Measurements from ENCODE around the gene CPNE7.
A peak's percentile ranks its signal among the peaks of the same experiment; 100 is the strongest.

Gene CPNE7

DNA sequence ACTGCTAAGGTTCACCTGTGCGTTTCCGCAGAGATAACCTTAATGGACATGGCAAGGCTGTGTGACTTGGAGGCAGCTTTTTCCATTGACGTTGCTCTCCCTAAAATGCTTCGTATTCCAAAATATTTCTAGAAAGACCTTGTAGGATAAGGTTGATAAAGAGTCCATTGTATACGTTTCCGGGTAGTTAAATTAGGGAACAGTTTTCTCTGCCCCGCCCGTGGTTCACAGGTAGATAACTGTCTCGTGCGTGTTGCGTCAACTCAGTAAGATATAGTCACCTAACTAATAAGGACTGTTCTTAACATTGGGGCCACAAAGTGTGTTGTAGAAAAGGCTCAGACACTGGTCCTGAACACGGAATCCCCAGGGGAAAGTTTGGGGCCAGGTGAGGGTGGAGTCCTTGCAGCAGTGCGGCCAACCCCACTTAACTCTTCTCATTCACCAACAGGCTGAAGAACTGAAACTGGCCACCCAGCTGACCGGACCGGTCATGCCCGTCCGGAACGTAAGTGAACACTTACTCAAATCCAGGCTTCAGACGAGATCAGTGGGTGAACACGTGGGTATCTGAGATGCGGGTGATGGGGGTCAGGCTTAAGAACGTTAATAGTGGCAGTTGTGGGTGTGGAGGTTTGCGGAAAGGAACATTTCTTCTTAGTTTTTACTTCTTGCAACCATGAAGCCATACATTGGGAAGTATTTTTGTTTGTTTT, 13.5 kb upstream of the CPNE7 start:
- H3K4me2 ChIP-seq (ENCODE audit: low read length) = peak overlapping the region; percentile 86
- H2AFZ ChIP-seq = no peak overlapping the region
- peaks cover 29% of the 10 kb centered on the region for H3K4me1 ChIP-seq
- no peaks in the 10 kb centered on the region for H3K36me3 ChIP-seq (ENCODE audit: control insufficient read depth, insufficient read depth, low read length)
- no peak overlapping the region for H3K9ac ChIP-seq
- H3K27me3 ChIP-seq (ENCODE audit: control insufficient read depth, insufficient read depth, low read length) = no peaks in the 10 kb centered on the region
- no peaks in the 10 kb centered on the region for H3K79me2 ChIP-seq
- TF ChIP-seq, protein P1, sequence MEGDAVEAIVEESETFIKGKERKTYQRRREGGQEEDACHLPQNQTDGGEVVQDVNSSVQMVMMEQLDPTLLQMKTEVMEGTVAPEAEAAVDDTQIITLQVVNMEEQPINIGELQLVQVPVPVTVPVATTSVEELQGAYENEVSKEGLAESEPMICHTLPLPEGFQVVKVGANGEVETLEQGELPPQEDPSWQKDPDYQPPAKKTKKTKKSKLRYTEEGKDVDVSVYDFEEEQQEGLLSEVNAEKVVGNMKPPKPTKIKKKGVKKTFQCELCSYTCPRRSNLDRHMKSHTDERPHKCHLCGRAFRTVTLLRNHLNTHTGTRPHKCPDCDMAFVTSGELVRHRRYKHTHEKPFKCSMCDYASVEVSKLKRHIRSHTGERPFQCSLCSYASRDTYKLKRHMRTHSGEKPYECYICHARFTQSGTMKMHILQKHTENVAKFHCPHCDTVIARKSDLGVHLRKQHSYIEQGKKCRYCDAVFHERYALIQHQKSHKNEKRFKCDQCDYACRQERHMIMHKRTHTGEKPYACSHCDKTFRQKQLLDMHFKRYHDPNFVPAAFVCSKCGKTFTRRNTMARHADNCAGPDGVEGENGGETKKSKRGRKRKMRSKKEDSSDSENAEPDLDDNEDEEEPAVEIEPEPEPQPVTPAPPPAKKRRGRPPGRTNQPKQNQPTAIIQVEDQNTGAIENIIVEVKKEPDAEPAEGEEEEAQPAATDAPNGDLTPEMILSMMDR (IDR thresholded peaks at IDR 0.05) = no peak
- H3K27ac ChIP-seq = peak overlapping the region; percentile 96
- H3K9me3 ChIP-seq (ENCODE audit: control insufficient read depth, low read length) = no peaks in the 10 kb centered on the region
- H3K4me3 ChIP-seq (ENCODE audit: low read depth, low read length) = peak overlapping the region; percentile 88

DNA sequence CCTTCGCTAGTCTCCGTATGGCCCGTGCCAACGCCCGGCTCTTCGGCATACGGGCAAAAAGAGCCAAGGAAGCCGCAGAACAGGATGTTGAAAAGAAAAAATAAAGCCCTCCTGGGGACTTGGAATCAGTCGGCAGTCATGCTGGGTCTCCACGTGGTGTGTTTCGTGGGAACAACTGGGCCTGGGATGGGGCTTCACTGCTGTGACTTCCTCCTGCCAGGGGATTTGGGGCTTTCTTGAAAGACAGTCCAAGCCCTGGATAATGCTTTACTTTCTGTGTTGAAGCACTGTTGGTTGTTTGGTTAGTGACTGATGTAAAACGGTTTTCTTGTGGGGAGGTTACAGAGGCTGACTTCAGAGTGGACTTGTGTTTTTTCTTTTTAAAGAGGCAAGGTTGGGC, 12.6 kb upstream of the CPNE7 start:
- Histone ChIP-seq H3K4me3 (ENCODE audit: low read depth, low read length) (no peak overlapping the region), H2AFZ (no peak overlapping the region), H3K9ac (no peak overlapping the region), H3K9me3 (ENCODE audit: control insufficient read depth, low read length) (no peaks in the 10 kb centered on the region), H3K4me1 (peaks cover 29% of the 10 kb centered on the region), H3K79me2 (no peaks in the 10 kb centered on the region), H3K27me3 (ENCODE audit: control insufficient read depth, insufficient read depth, low read length) (no peaks in the 10 kb centered on the region), H3K4me2 (ENCODE audit: low read length) (no peak overlapping the region), H3K27ac (no peak overlapping the region), H3K36me3 (ENCODE audit: control insufficient read depth, insufficient read depth, low read length) (no peaks in the 10 kb centered on the region)
- TF ChIP-seq, protein P1 (IDR thresholded peaks at IDR 0.05) = no peak

DNA sequence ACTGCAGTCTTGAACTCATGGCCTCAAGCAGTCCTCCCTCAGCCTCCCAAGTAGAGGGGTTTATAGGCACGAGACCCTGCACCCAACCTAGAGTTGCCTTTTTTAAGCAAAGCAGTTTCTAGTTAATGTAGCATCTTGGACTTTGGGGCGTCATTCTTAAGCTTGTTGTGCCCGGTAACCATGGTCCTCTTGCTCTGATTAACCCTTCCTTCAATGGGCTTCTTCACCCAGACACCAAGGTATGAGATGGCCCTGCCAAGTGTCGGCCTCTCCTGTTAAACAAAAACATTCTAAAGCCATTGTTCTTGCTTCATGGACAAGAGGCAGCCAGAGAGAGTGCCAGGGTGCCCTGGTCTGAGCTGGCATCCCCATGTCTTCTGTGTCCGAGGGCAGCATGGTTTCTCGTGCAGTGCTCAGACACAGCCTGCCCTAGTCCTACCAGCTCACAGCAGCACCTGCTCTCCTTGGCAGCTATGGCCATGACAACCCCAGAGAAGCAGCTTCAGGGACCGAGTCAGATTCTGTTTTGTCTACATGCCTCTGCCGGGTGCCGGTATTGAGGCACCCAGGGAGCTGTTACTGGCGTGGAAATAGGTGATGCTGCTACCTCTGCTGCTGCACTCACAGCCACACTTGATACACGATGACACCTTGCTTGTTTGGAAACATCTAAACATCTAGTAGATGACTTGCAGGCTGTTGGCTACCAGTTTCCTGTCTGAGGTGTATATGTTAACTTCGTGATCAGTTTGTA, 11.7 kb upstream of the CPNE7 start:
- no peaks in the 10 kb centered on the region for H3K9me3 ChIP-seq (ENCODE audit: control insufficient read depth, low read length)
- H3K27ac ChIP-seq = no peak overlapping the region

DNA sequence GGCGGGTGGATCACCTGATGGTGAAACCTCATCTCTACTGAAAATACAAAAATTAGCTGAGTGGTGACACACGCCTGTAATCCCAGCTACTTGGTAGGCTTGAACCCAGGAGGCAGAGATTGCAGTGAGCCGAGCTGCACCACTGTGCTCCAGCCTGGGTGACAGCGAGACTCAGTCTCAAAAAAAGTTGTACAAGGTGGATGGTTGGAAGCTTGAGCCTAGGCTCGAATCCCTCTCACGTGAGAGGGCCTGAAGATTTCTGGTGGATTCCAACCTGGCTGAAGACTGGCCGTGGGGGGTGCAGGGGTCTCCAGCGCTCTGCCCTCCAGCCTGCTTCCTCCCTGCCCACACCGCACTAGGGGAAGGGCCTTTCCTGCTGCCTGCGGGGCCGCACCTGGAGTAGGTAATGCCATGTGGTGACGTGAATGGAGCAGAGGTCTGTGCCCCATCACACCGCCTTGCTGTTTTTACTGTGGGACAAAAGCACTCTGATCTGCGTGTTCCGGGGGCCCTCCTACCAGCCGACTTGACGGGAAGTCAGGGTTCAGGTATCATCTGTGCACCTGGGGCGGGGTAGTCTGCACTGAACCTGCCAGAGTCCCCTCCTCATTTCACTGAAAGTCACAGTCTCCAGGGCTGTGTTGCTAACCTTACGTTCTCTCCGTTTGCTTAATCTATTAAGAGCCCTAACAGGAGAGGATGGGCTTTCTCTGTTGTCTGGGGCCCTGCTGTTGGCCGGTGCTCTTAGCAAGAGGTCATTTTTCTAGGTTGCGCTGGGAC, 10.9 kb upstream of the CPNE7 start:
- no peaks in the 10 kb centered on the region for H3K9me3 ChIP-seq (ENCODE audit: control insufficient read depth, low read length)
- no peak overlapping the region for H3K4me2 ChIP-seq (ENCODE audit: low read length)
- no peak overlapping the region for H3K9ac ChIP-seq
- TF ChIP-seq, protein P1 (IDR thresholded peaks at IDR 0.05) = no peak
- no peaks in the 10 kb centered on the region for H3K27me3 ChIP-seq (ENCODE audit: control insufficient read depth, insufficient read depth, low read length)
- peaks cover 27% of the 10 kb centered on the region for H3K4me1 ChIP-seq
- H3K4me3 ChIP-seq (ENCODE audit: low read depth, low read length) = no peak overlapping the region
- H2AFZ ChIP-seq = no peak overlapping the region
- H3K36me3 ChIP-seq (ENCODE audit: control insufficient read depth, insufficient read depth, low read length) = no peaks in the 10 kb centered on the region
- no peaks in the 10 kb centered on the region for H3K79me2 ChIP-seq
- H3K27ac ChIP-seq = no peak overlapping the region

More for the DNA sequence above, 11.7 kb upstream of the CPNE7 start:
- Histone ChIP-seq H3K4me1 (peaks cover 29% of the 10 kb centered on the region), H2AFZ (no peak overlapping the region), H3K4me3 (ENCODE audit: low read depth, low read length) (no peak overlapping the region), H3K79me2 (no peaks in the 10 kb centered on the region), H3K4me2 (ENCODE audit: low read length) (no peak overlapping the region), H3K9ac (no peak overlapping the region), H3K27me3 (ENCODE audit: control insufficient read depth, insufficient read depth, low read length) (no peaks in the 10 kb centered on the region), H3K36me3 (ENCODE audit: control insufficient read depth, insufficient read depth, low read length) (no peaks in the 10 kb centered on the region)
- TF ChIP-seq, protein P1 (IDR thresholded peaks at IDR 0.05) = no peak
